Measurements from ENCODE around the gene RTKN.
"Not testable (repeated sequence)": the region's sequence is repeated elsewhere in the genome, so short reads cannot be mapped to it uniquely, and the experiment has no call there.

Gene RTKN

GRCh38 chr2:74439373-74439772 lies 2.4 kb downstream of the RTKN start:
- DNase-seq (ENCODE audit: low read depth in 2 of 2): no peak

GRCh38 chr2:74438248-74438647 lies 3.5 kb downstream of the RTKN start:
- no peak for DNase-seq (ENCODE audit: low read depth in 2 of 2)

GRCh38 chr2:74436848-74437695 lies 4.7 kb downstream of the RTKN start:
- no peak for DNase-seq (ENCODE audit: low read depth in 2 of 2)

GRCh38 chr2:74436111-74436805 lies 5.5 kb downstream of the RTKN start:
- no peak for DNase-seq (ENCODE audit: low read depth in 2 of 2)

GRCh38 chr2:74430502-74430901 lies 11.2 kb downstream of the RTKN start:
- DNase-seq (ENCODE audit: low read depth in 2 of 2): no peak

GRCh38 chr2:74429487-74430451 lies 12.0 kb downstream of the RTKN start:
- no peak for DNase-seq (ENCODE audit: low read depth in 2 of 2)

GRCh38 chr2:74428675-74429074 lies 13.1 kb downstream of the RTKN start:
- DNase-seq (ENCODE audit: low read depth in 2 of 2): no peak

GRCh38 chr2:74427551-74427950 lies 14.2 kb downstream of the RTKN start:
- no peak for DNase-seq (ENCODE audit: low read depth in 2 of 2)

GRCh38 chr2:74426181-74426758 lies 15.5 kb downstream of the RTKN start:
- DNase-seq (ENCODE audit: low read depth in 2 of 2): no peak

GRCh38 chr2:74425523-74425922 lies 16.2 kb downstream of the RTKN start:
- no peak for DNase-seq (ENCODE audit: low read depth in 2 of 2)

GRCh38 chr2:74424995-74425406 lies 16.7 kb downstream of the RTKN start:
- no peak for DNase-seq (ENCODE audit: low read depth in 2 of 2)

GRCh38 chr2:74424139-74424992 lies 17.4 kb downstream of the RTKN start:
- DNase-seq (ENCODE audit: low read depth in 2 of 2): no peak

GRCh38 chr2:74423231-74424095 lies 18.3 kb downstream of the RTKN start:
- DNase-seq (ENCODE audit: low read depth in 2 of 2): no peak

GRCh38 chr2:74421221-74421870 lies 20.4 kb downstream of the RTKN start, which contains the start of the genes C2orf81 and WDR54:
TSS of gene C2orf81 (minus strand) at chr2:74421619. CDS start at chr2:74421560, 59 bp downstream.
TSS of gene WDR54 (plus strand) at chr2:74421730. CDS start at chr2:74422154, 424 bp downstream.
- DNase-seq (ENCODE audit: low read depth in 2 of 2): peak; percentile 94 to 96

- DNase-seq (ENCODE audit: low read depth in 2 of 2): not testable (repeated sequence)
Observed at GRCh38 chr2:74420443-74421103, 21.2 kb downstream of the RTKN start.

- no peak for DNase-seq (ENCODE audit: low read depth in 2 of 2)
Observed at GRCh38 chr2:74420006-74420405, 21.7 kb downstream of the RTKN start.

- DNase-seq (ENCODE audit: low read depth in 2 of 2): no peak
Observed at GRCh38 chr2:74419345-74419744, 22.4 kb downstream of the RTKN start.

- no peak for DNase-seq (ENCODE audit: low read depth in 2 of 2)
Observed at GRCh38 chr2:74418312-74418711, 23.4 kb downstream of the RTKN start.
